Measurements from ENCODE around the gene VSTM1. TPM values are rescaled to one million over a fixed set of nuclear protein-coding genes. Genes with fewer than 3 reads are reported as not detected.

VSTM1 gene
- total RNA-seq, 1 experiment from 2014 or later = not detected

DNA sequence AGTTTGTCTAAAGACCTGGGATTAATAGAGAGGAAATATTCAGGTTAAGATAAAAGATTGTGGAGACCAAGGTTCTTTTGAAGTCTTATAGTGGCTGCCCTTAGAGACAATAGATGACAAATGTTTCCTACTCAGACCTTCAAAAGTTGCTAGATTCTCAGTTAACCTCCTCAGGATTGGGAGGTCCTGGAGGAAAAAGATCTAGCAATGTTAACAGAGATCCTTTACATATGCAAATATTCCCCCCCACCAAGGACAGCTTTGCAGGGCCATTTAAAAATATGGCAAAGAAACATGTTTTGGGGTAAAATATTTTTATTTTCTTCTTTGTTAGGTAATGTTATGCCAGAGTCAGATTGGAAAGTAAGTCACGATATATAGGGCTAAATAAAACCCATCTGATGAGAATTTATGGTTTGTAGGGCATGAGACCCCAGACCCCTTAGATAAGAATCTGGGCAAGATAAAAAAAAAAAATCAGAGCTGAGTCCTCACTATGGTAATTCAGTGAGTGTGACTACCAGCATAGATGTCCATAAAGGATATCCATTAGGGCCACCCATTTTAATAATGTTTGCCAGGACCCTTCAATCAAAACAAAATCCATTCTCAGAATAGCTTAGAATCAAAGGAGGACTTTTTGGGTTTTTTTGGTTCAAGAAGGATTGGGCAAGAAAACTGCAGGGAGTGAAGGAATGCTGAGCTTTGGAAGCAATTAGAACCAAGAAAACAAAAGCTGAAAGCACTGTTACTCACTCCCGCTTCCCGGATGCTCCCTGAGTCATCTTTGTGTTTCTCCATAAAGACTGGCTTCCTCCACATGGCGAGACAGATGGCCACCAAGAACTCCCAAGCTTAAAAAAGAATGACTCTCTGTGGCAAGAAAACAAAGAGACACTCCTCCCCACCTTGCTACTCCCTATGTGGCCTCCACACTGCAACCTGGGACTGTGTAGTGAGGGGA is 28.2 kb downstream of the VSTM1 start:
- peaks cover 10% of the 10 kb centered on the region for H3K4me1 Mint-ChIP-seq (ENCODE audit: low read depth, unreplicated experiment)
- Histone ChIP-seq H3K4me1 (no peaks in the 10 kb centered on the region), H3K9me3 (0 out of 2 replicates have a peak, but pooled peaks cover 4% of the 10 kb centered on the region), H3K27me3 (replicated peaks; ENCODE audit: control insufficient read depth, insufficient read depth, low read length) (no peaks in the 10 kb centered on the region), H3K36me3 (ENCODE audit: control insufficient read depth, insufficient read depth, low read length) (no peaks in the 10 kb centered on the region), H3K4me3 (ENCODE audit: low read depth, low read length) (no peak overlapping the region)
- no peak for DNase-seq
- H3K27me3 Mint-ChIP-seq (ENCODE audit: insufficient read depth, unreplicated experiment) = no peaks in the 10 kb centered on the region
- intact Hi-C loops (cut with micrococcal nuclease; ENCODE audit: unreplicated experiment) = no loop called here
- POLR2A ChIA-PET = no interaction called here
- H3K9me3 Mint-ChIP-seq (ENCODE audit: unreplicated experiment) = no peaks in the 10 kb centered on the region
- CTCF ChIA-PET = no interaction called here
- no TSS peak for BruUV-seq (replicated peaks)
- H3K4me3 Mint-ChIP-seq (ENCODE audit: unreplicated experiment) = no peak overlapping the region
- no peaks in the 10 kb centered on the region for H3K36me3 Mint-ChIP-seq (ENCODE audit: insufficient read depth, unreplicated experiment)
- no peak overlapping the region for H3K27ac Mint-ChIP-seq (ENCODE audit: unreplicated experiment)
- TF ChIP-seq, protein P1, sequence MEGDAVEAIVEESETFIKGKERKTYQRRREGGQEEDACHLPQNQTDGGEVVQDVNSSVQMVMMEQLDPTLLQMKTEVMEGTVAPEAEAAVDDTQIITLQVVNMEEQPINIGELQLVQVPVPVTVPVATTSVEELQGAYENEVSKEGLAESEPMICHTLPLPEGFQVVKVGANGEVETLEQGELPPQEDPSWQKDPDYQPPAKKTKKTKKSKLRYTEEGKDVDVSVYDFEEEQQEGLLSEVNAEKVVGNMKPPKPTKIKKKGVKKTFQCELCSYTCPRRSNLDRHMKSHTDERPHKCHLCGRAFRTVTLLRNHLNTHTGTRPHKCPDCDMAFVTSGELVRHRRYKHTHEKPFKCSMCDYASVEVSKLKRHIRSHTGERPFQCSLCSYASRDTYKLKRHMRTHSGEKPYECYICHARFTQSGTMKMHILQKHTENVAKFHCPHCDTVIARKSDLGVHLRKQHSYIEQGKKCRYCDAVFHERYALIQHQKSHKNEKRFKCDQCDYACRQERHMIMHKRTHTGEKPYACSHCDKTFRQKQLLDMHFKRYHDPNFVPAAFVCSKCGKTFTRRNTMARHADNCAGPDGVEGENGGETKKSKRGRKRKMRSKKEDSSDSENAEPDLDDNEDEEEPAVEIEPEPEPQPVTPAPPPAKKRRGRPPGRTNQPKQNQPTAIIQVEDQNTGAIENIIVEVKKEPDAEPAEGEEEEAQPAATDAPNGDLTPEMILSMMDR (IDR thresholded peaks at IDR 0.05; ENCODE audit: insufficient read depth in 1 of 2, low read depth in 1 of 2, low read length in 1 of 2, severe bottlenecking in 1 of 2, unreplicated experiment in 1 of 2) = no peak

DNA sequence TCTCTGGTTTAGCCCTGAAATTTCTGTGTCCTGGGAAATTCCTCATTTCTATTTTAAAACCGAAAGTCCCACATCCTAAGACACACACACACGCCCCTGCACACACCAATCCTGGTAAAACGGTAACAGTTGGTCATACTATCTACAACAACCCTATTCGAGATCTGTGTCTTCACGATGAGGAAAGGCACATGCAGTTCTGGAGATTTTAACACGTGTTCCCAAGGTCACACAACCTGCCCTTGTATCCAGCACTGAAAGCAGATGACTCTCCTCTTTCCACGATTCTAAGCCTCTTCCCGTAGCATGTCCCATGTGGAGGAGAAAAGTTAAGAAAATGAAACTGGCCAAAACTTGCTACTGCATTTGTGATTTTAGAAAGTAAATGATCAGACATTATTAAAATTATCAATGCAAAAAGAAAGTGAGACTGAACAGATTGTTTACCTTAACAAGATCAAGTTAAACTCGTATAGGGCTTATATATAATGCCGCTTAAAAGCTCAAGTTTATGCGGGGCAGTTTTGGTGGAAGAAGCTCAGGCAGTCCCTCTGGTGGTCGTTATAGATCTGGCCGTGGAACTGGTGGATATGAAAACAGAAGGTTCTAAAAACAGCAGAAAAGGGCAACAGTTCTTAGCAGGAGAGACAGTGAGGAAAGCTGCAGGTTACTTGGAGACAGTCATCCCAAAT is 32.7 kb downstream of the VSTM1 start:
- CTCF ChIA-PET = interaction anchor here (0.5 to 1.0 kb wide), 8 partner anchors 11 to 432 kb away, joined by 3 to 6 read pairs (median 3); partner anchors contain the start of gene PRKCG
- TF ChIP-seq, protein P1 (IDR thresholded peaks at IDR 0.05; ENCODE audit: insufficient read depth in 1 of 2, low read depth in 1 of 2, low read length in 1 of 2, severe bottlenecking in 1 of 2, unreplicated experiment in 1 of 2) = peak in 1 of 2 experiments; percentile 75
- H3K9me3 Mint-ChIP-seq (ENCODE audit: unreplicated experiment) = no peaks in the 10 kb centered on the region
- DNase-seq = peak in 1 of 2 experiments; percentile 33
- no peak overlapping the region for H3K4me3 ChIP-seq (ENCODE audit: low read depth, low read length)
- POLR2A ChIA-PET = no interaction called here
- no peaks in the 10 kb centered on the region for H3K4me1 ChIP-seq
- no TSS peak for BruUV-seq (replicated peaks)
- no peaks in the 10 kb centered on the region for H3K36me3 ChIP-seq (ENCODE audit: control insufficient read depth, insufficient read depth, low read length)
- no peaks in the 10 kb centered on the region for H3K27me3 Mint-ChIP-seq (ENCODE audit: insufficient read depth, unreplicated experiment)
- H3K4me1 Mint-ChIP-seq (ENCODE audit: low read depth, unreplicated experiment) = peaks cover 16% of the 10 kb centered on the region
- no peaks in the 10 kb centered on the region for H3K36me3 Mint-ChIP-seq (ENCODE audit: insufficient read depth, unreplicated experiment)
- intact Hi-C loops (cut with micrococcal nuclease; ENCODE audit: unreplicated experiment) = loop anchor here (1.0 kb wide), 1 partner anchor 189 kb away; no protein-coding TSS in a partner anchor
- H3K4me3 Mint-ChIP-seq (ENCODE audit: unreplicated experiment) = no peak overlapping the region
- H3K27ac Mint-ChIP-seq (ENCODE audit: unreplicated experiment) = no peak overlapping the region
- H3K9me3 ChIP-seq = no peaks in the 10 kb centered on the region
- no peaks in the 10 kb centered on the region for H3K27me3 ChIP-seq (replicated peaks; ENCODE audit: control insufficient read depth, insufficient read depth, low read length)

GRCh38 chr19:54029930-54030490 is 33.7 kb downstream of the VSTM1 start:
- Histone ChIP-seq H3K4me3 (ENCODE audit: low read depth, low read length) (no peak overlapping the region), H3K9me3 (no peaks in the 10 kb centered on the region), H3K27me3 (replicated peaks; ENCODE audit: control insufficient read depth, insufficient read depth, low read length) (no peaks in the 10 kb centered on the region), H3K4me1 (no peaks in the 10 kb centered on the region), H3K36me3 (ENCODE audit: control insufficient read depth, insufficient read depth, low read length) (no peaks in the 10 kb centered on the region)
- intact Hi-C loops (cut with micrococcal nuclease; ENCODE audit: unreplicated experiment) = no loop called here
- TF ChIP-seq, protein P1 (IDR thresholded peaks at IDR 0.05; ENCODE audit: insufficient read depth in 1 of 2, low read depth in 1 of 2, low read length in 1 of 2, severe bottlenecking in 1 of 2, unreplicated experiment in 1 of 2) = peak; percentile 67 to 69
- BruUV-seq (replicated peaks) = no TSS peak
- CTCF ChIA-PET = interaction anchor here (0.7 to 1.3 kb wide), 26 partner anchors 9 to 371 kb away, joined by 3 to 12 read pairs (median 4); partner anchors contain the start of genes CNOT3, MYADM, PRKCG and TSEN34
- Mint-ChIP-seq H3K27me3 (ENCODE audit: insufficient read depth, unreplicated experiment) (no peaks in the 10 kb centered on the region), H3K27ac (ENCODE audit: unreplicated experiment) (no peak overlapping the region), H3K4me3 (ENCODE audit: unreplicated experiment) (no peak overlapping the region), H3K36me3 (ENCODE audit: insufficient read depth, unreplicated experiment) (no peaks in the 10 kb centered on the region), H3K9me3 (ENCODE audit: unreplicated experiment) (no peaks in the 10 kb centered on the region), H3K4me1 (ENCODE audit: low read depth, unreplicated experiment) (peaks cover 16% of the 10 kb centered on the region)
- POLR2A ChIA-PET = interaction anchor here (0.6 to 0.7 kb wide), 2 partner anchors 162 to 256 kb away, joined by 4 to 15 read pairs; partner anchors contain the start of gene MYADM
- peak; percentile 73 to 77 for DNase-seq

All from Caco-2 (cell line).